Measurements from ENCODE around the gene LRCH4. TPM values are rescaled to one million over a fixed set of nuclear protein-coding genes. Genes with fewer than 3 reads are reported as not detected.

Gene LRCH4
- total and polyA plus RNA-seq, 2 donors (not counting 3 experiments of a cell fraction or from before 2014, with no cell fraction given) = 32.1 to 56.1 TPM

DNA sequence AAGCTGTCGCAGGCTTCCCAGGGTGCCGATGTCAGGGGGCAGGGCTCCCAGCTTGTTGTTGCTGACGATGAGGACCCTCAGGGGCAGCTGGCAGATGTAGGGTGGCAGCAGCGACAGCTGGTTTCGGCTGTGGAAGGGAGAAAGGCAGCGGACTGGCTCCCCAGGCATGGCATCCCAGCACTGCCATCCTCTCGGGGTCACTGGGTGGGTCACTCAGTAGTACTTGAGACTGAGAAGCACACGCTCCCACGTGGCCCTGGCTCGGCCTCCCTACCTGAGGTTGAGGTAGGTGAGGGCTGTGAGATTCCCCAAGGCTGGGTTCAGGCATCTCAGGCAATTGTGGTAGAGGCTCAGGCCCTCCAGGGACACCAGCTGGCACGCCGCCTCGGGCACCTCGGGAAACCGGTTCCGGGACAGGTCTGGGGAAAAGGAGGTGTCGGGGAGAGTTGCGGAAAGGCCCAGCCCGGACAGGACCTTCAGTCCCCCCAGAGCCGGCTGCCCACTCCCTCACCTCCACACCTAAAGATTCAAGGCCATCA, 3.8 kb downstream of the LRCH4 start:
- Histone ChIP-seq H3K9ac (replicated peaks; ENCODE audit: extremely low read depth, insufficient read depth, low read length) (no peak overlapping the region), H2AFZ (ENCODE audit: low read depth, low read length) (no peak overlapping the region), H4K20me1 (replicated peaks; ENCODE audit: control insufficient read depth, extremely low read depth, insufficient read depth, low read length) (no peaks in the 10 kb centered on the region), H3K27ac (ENCODE audit: insufficient read depth, low read depth, low read length) (no peak overlapping the region), H3K27me3 (ENCODE audit: control insufficient read depth in 2 of 2, insufficient read depth in 2 of 2, low read length in 2 of 2) (no peaks in the 10 kb centered on the region), H3K9me1 (replicated peaks; ENCODE audit: control insufficient read depth, extremely low read depth, insufficient read depth, low read length) (no peaks in the 10 kb centered on the region), H3K4me3 (replicated peaks in 1 of 3; ENCODE audit: insufficient read depth in 1 of 3, low read depth in 1 of 3, low read length in 3 of 3) (no peak overlapping the region), H3K4me1 (ENCODE audit: control insufficient read depth, extremely low read depth, insufficient read depth, low read length) (peaks cover 32% of the 10 kb centered on the region), H3K4me2 (ENCODE audit: insufficient read depth, low read length) (no peak overlapping the region), H3K79me2 (ENCODE audit: control insufficient read depth, insufficient read depth, low read length) (peaks cover 29% of the 10 kb centered on the region), H3K9me3 (replicated peaks; ENCODE audit: control insufficient read depth, insufficient read depth, low read length) (no peaks in the 10 kb centered on the region), H3K36me3 (ENCODE audit: control insufficient read depth in 2 of 2, extremely low read depth in 1 of 2, insufficient read depth in 2 of 2, low read length in 2 of 2) (peaks cover 19 to 39% of the 10 kb centered on the region in 2 experiments)
- BruUV-seq (replicated peaks) = no TSS peak
- FAIRE-seq (no peak), DNase-seq (ENCODE audit: low read depth, low spot score) (no peak)
- ChIA-PET CTCF (interaction anchor here (1.0 to 1.3 kb wide), 2 partner anchors 18 to 112 kb away, joined by 3 read pairs; no protein-coding TSS in a partner anchor), POLR2A (no interaction called here)
- TF ChIP-seq CTCF (IDR thresholded peaks at IDR 0.05; ENCODE audit: extremely low read depth in 1 of 2, insufficient read depth in 1 of 2, low read depth in 1 of 2, low read length in 2 of 2) = no peak
- no peak for TF ChIP-seq MYC (IDR thresholded peaks at IDR 0.05; ENCODE audit: low read depth, low read length)
- no peak for TF ChIP-seq JUN (IDR thresholded peaks at IDR 0.05; ENCODE audit: borderline replicate concordance, insufficient read depth, insufficient read length, low read depth)
- no peak for TF ChIP-seq FOS (IDR thresholded peaks at IDR 0.05; ENCODE audit: borderline replicate concordance, insufficient read depth, low read length)
- TF ChIP-seq GATA2 (IDR thresholded peaks at IDR 0.05; ENCODE audit: insufficient read depth, insufficient read length, low read depth, low read length) = no peak
- TF ChIP-seq POLR2A (IDR thresholded peaks at IDR 0.05; ENCODE audit: low read depth, low read length) = no peak
- no peak for TF ChIP-seq POLR2AphosphoS5 (IDR thresholded peaks at IDR 0.05; ENCODE audit: insufficient read depth, low read depth, low read length)
- TF ChIP-seq EZH2 (IDR thresholded peaks at IDR 0.05; ENCODE audit: borderline replicate concordance, low read depth, low read length, severe bottlenecking) = no peak
- TF ChIP-seq, protein P1, sequence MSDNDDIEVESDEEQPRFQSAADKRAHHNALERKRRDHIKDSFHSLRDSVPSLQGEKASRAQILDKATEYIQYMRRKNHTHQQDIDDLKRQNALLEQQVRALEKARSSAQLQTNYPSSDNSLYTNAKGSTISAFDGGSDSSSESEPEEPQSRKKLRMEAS (IDR thresholded peaks at IDR 0.05; ENCODE audit: insufficient read depth, insufficient read length) = no peak
- intact Hi-C loops (cut with micrococcal nuclease) = loop anchor here (10.0 kb wide), 1 partner anchor 283 kb away; the partner anchor contains the start of gene TRIP6
- dilution Hi-C loops (cut with MboI; ENCODE audit: extremely low pct_ligation_motif_present, low sequenced_read_pairs) = no loop called here
